Suprapubic skin (tissue), 4 donors: ENCODE results near the gene PAPSS2. TPM values are rescaled to one million over a fixed set of nuclear protein-coding genes. Genes with fewer than 3 reads are reported as not detected.

ENCODE experiments used
- DNase-seq, 2 donors: peaks; one replicate each; pipeline ENCODE4 v3.0.0-alpha.2; 2019; ENCODE audit warnings: low spot score in 2 of 2
- H3K27ac ChIP-seq: fragments of 200-600 bp; sonication (generic); one replicate; pipeline ENCODE4 v1.5.1; 2019
- H3K27me3 ChIP-seq: fragments of 200-600 bp; sonication (generic); one replicate; pipeline ENCODE4 v1.5.1; 2019
- H3K36me3 ChIP-seq: fragments of 200-600 bp; sonication (generic); one replicate; pipeline ENCODE4 v1.5.1; 2019
- H3K4me1 ChIP-seq: fragments of 200-600 bp; sonication (generic); one replicate; pipeline ENCODE4 v1.5.1; 2019
- H3K4me3 ChIP-seq: fragments of 200-600 bp; sonication (generic); one replicate; pipeline ENCODE4 v1.5.1; 2019; ENCODE audit warnings: mild to moderate bottlenecking
- H3K9me3 ChIP-seq: fragments of 200-600 bp; sonication (generic); one replicate; pipeline ENCODE4 v1.5.1; 2019
- CTCF ChIP-seq, 2 donors: fragments of 200-600 bp in 1 of 2; fragments of 450-650 bp in 1 of 2; sonication (generic) in 1 of 2; IDR thresholded peaks; one replicate each; pipeline ENCODE4 v1.5.1; 2016 to 2019; ENCODE audit warnings: antibody characterized with exemption in 2 of 2, mild to moderate bottlenecking in 1 of 2, moderate library complexity in 1 of 2
- EP300 ChIP-seq: sonication (generic); formaldehyde crosslinking; IDR thresholded peaks from one replicate; pipeline ENCODE4 v1.6.1; 2017; ENCODE audit warnings: antibody characterized with exemption
- POLR2A ChIP-seq, 2 donors: fragments of 450-650 bp; IDR thresholded peaks; one replicate each; pipeline ENCODE4 v1.6.1; 2017; ENCODE audit warnings: antibody characterized with exemption in 2 of 2, mild to moderate bottlenecking in 2 of 2, moderate library complexity in 2 of 2
- POLR2AphosphoS5 ChIP-seq, 3 donors: sonication (generic); formaldehyde crosslinking; IDR thresholded peaks; one replicate each; pipeline ENCODE4 v1.6.1; 2017; ENCODE audit warnings: antibody characterized with exemption in 3 of 3
- WGBS: methylation state at CpG from one replicate; pipeline ENCODE4 v1.1.5; 2018; 5-methylcytosine and 5-hydroxymethylcytosine counted together
- total RNA-seq, 4 donors: library from RNA; depleted of rRNA; stranded (reverse); fragments of >200 nt; gene quantifications; one replicate each; pipeline ENCODE4 v1.1.0, GENCODE V29; 2016

The PAPSS2 gene
- total RNA-seq, 4 donors from 2014 or later, result 2.4 to 5.6 (median 3.4) TPM

DNA sequence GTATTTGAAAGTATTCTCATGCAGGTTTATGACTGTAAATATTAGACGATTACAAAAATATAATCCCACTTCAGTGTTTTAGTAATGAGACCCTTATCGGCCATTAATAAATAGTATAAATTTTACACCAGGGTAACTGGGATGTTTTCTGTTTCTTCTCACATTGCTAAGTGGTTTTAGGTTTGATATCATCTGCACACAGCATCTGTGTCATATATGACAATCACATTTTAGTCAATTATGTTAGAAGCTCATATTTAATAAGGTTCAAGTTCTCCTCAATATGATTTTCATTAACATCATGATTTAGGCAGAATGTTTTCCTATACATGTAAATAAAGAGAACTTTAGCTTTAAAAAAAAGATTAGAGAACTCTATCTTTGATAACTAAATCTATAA lies 91.6 kb downstream of the PAPSS2 start:
- H3K36me3 ChIP-seq, result peaks cover 20% of the 10 kb centered on the region
- DNase-seq, result no peak
- no peak for TF ChIP-seq CTCF (IDR thresholded peaks at IDR 0.05)
- peaks cover 7% of the 10 kb centered on the region for H3K4me1 ChIP-seq
- no peak overlapping the region for H3K4me3 ChIP-seq
- H3K9me3 ChIP-seq, result no peaks in the 10 kb centered on the region
- H3K27me3 ChIP-seq, result no peaks in the 10 kb centered on the region
- no peak overlapping the region for H3K27ac ChIP-seq
- 96% methylated on average over 2 of the region's 2 CpGs for WGBS

DNA sequence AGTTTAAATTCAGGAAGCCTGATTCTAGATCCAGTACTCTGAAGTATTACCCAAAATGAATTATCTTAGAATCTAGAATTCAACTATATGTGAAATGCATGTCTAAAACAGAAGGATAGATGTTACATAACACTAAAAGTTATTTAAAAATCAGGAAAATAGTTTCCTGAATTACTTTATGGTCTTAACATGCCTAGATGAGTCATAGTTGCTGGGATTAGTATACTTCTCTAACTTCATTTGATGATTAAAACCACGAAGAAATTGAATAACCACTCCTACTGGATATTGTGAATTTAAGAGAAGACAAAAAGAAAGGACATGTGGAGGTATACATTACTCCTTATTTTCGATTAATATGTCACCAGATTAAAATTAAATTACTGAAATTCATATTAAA lies 92.9 kb downstream of the PAPSS2 start:
- Histone ChIP-seq H3K4me1 (peaks cover 7% of the 10 kb centered on the region), H3K27me3 (no peaks in the 10 kb centered on the region), H3K9me3 (no peaks in the 10 kb centered on the region), H3K27ac (no peak overlapping the region), H3K4me3 (no peak overlapping the region), H3K36me3 (peaks cover 21% of the 10 kb centered on the region)
- 42% methylated on average over 2 of the region's 2 CpGs for WGBS
- no peak for DNase-seq
- TF ChIP-seq POLR2AphosphoS5 (IDR thresholded peaks at IDR 0.05) (no peak), POLR2A (IDR thresholded peaks at IDR 0.05) (no peak), CTCF (IDR thresholded peaks at IDR 0.05) (no peak), EP300 (no peak)

GRCh38 chr10:87753995-87754866 lies 94.6 kb downstream of the PAPSS2 start:
- Histone ChIP-seq H3K4me3 (no peak overlapping the region), H3K27me3 (no peaks in the 10 kb centered on the region), H3K36me3 (peaks cover 26% of the 10 kb centered on the region), H3K27ac (no peak overlapping the region), H3K4me1 (peaks cover 7% of the 10 kb centered on the region), H3K9me3 (no peaks in the 10 kb centered on the region)
- no peak for TF ChIP-seq EP300
- TF ChIP-seq POLR2A (IDR thresholded peaks at IDR 0.05), result no peak
- TF ChIP-seq POLR2AphosphoS5 (IDR thresholded peaks at IDR 0.05), result no peak
- TF ChIP-seq CTCF (IDR thresholded peaks at IDR 0.05), result no peak
- no peak for DNase-seq
- 94% methylated on average over 8 of the region's 8 CpGs for WGBS

GRCh38 chr10:87757685-87758084 lies 98.0 kb downstream of the PAPSS2 start:
- H3K9me3 ChIP-seq, result no peaks in the 10 kb centered on the region
- no peak overlapping the region for H3K4me3 ChIP-seq
- H3K4me1 ChIP-seq, result no peaks in the 10 kb centered on the region
- DNase-seq, result no peak
- TF ChIP-seq POLR2A (IDR thresholded peaks at IDR 0.05) (no peak), POLR2AphosphoS5 (IDR thresholded peaks at IDR 0.05) (no peak), CTCF (IDR thresholded peaks at IDR 0.05) (no peak), EP300 (no peak)
- H3K27ac ChIP-seq, result no peak overlapping the region
- H3K27me3 ChIP-seq, result no peaks in the 10 kb centered on the region
- 89% methylated on average over 1 of the region's 1 CpG for WGBS
- H3K36me3 ChIP-seq, result peaks cover 33% of the 10 kb centered on the region

DNA sequence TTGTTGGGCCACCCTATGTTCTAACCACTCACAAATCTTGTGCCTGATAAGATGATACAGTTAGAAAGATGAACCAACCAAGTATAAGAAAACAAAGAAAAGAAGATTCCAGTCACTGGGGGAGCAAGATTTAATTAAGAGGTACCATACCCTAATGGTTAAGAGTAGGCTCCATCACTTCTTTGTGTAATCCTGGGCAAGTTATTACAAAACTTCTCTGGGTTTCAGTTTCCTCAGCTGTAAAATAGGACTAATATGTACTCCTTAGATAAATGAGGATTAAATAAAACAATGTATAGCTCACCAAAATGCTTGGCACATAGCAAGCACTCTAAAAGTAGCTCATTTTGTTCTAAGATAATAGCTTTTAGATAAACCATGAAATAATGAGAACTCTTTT lies 99.9 kb downstream of the PAPSS2 start:
- no peak for DNase-seq
- Histone ChIP-seq H3K9me3 (no peaks in the 10 kb centered on the region), H3K27me3 (no peaks in the 10 kb centered on the region), H3K4me3 (no peak overlapping the region), H3K4me1 (no peaks in the 10 kb centered on the region), H3K27ac (no peak overlapping the region), H3K36me3 (peaks cover 29% of the 10 kb centered on the region)
- TF ChIP-seq CTCF (IDR thresholded peaks at IDR 0.05) (no peak), EP300 (no peak), POLR2A (IDR thresholded peaks at IDR 0.05) (no peak), POLR2AphosphoS5 (IDR thresholded peaks at IDR 0.05) (no peak)
